ENCODE measurements around the gene PTPRN2. TPM values are rescaled to one million over a fixed set of nuclear protein-coding genes. Genes with fewer than 3 reads are reported as not detected.
A peak's percentile ranks its signal among the peaks of the same experiment; 100 is the strongest.

Gene PTPRN2
- total and polyA plus RNA-seq, 9 of the 15 experiments (the other 6 are each of a cell fraction or from before 2014, with no cell fraction given) = not detected

GRCh38 chr7:157503229-157503628 lies 1084.4 kb downstream of the PTPRN2 start:
- no peaks in the 10 kb centered on the region for H3K36me3 ChIP-seq (ENCODE audit: control insufficient read depth, insufficient read depth, low read length)
- ChIA-PET CTCF (ENCODE audit: low intra/inter-chr PET ratio) (no interaction called here), POLR2A (no interaction called here)
- no peak for ATAC-seq
- no peak overlapping the region for H3K9ac ChIP-seq (ENCODE audit: insufficient read depth in 1 of 2, low read depth in 2 of 2, low read length in 2 of 2)
- H3K4me3 ChIP-seq = no peak overlapping the region
- no peaks in the 10 kb centered on the region for H3K9me3 ChIP-seq (replicated peaks; ENCODE audit: control insufficient read depth, insufficient read depth, low read depth, low read length)
- intact Hi-C loops (cut with micrococcal nuclease) = no loop called here
- H3K9me1 ChIP-seq (ENCODE audit: control insufficient read depth, insufficient read depth, low read length) = no peaks in the 10 kb centered on the region
- H3K4me2 ChIP-seq (ENCODE audit: insufficient read depth, low read length) = no peak overlapping the region
- DNase-seq (ENCODE audit: extremely low read depth in 1 of 4, low spot score in 3 of 4) = no peak
- FAIRE-seq = no peak
- WGBS (ENCODE audit: insufficient coverage, low coverage, missing lambda C conversion rate) = 0% methylated on average over 4 of the region's 4 CpGs
- peaks cover 0 to 9% of the 10 kb centered on the region in 2 experiments; a peak in 1 of 5 replicates for H3K4me1 ChIP-seq (replicated peaks in 1 of 2; ENCODE audit: control insufficient read depth in 2 of 2, insufficient read depth in 2 of 2, low read length in 2 of 2)
- in situ Hi-C loops (cut with MboI) = no loop called here
- TF ChIP-seq PCBP1 (IDR thresholded peaks at IDR 0.05; ENCODE audit: low read depth, low read length, poor library complexity, severe bottlenecking) (no peak), RHOXF2B (CRISPR knock-in tag; conservative IDR thresholded peaks at IDR 0.05) (no peak), CEBPB (tag; IDR thresholded peaks at IDR 0.05) (no peak), PKNOX1 (IDR thresholded peaks at IDR 0.05) (no peak), BCL6 (CRISPR knock-in tag; IDR thresholded peaks at IDR 0.05) (no peak), ZNF3 (CRISPR knock-in tag; IDR thresholded peaks at IDR 0.05) (no peak)
- H3K79me2 ChIP-seq (ENCODE audit: control insufficient read depth, insufficient read depth, low read length) = no peaks in the 10 kb centered on the region
- no TSS peak for BruUV-seq (replicated peaks)
- H3K27ac ChIP-seq (ENCODE audit: extremely low read depth, low read depth, low read length) = no peak overlapping the region
- H4K20me1 ChIP-seq (replicated peaks; ENCODE audit: control insufficient read depth, insufficient read depth, low read length) = peaks cover 5% of the 10 kb centered on the region; the same call in 1 of the 2 replicates
- H3K27me3 ChIP-seq (ENCODE audit: control insufficient read depth in 2 of 2, insufficient read depth in 2 of 2, low read length in 2 of 2) = peaks cover 26 to 59% of the 10 kb centered on the region in 2 experiments; a peak in 4 of 5 replicates
- 0 out of 2 replicates have a peak overlapping the region, but pooled peaks have one; percentile 2 for H2AFZ ChIP-seq (ENCODE audit: low read depth, low read length)
